Adrenal gland (tissue), 12 donors: ENCODE data around the gene LY9. TPM values are rescaled to one million over a fixed set of nuclear protein-coding genes. Genes with fewer than 3 reads are reported as not detected.

ENCODE experiments used
- DNase-seq, 7 donors: peaks; one replicate each; pipeline ENCODE4 v3.0.0-alpha.2; 2019 to 2020
- H3K27ac ChIP-seq, 5 donors: fragments of 200-600 bp; sonication (generic) in 4 of 5; 1 replicate in 3 of 5; 2 replicates in 2 of 5; pipeline versions ENCODE4 v1.5.1 to v1.8.0; 2016 to 2020; ENCODE audit warnings: mild to moderate bottlenecking in 1 of 5
- H3K27me3 ChIP-seq: fragments of 200-600 bp; 2 replicates; pipeline ENCODE4 v1.8.0; 2021
- H3K36me3 ChIP-seq, 2 donors: fragments of 200-600 bp; replicated peaks in 1 of 2; 1 replicate in 1 of 2; 2 replicates in 1 of 2; pipeline versions ENCODE4 v1.5.1 to v1.8.0; 2018 to 2022
- H3K4me1 ChIP-seq, 2 donors: fragments of 200-600 bp; replicated peaks in 1 of 2; 1 replicate in 1 of 2; 2 replicates in 1 of 2; pipeline versions ENCODE4 v1.5.1 to v1.8.0; 2018 to 2021
- H3K4me3 ChIP-seq, 4 donors: fragments of 200-600 bp; sonication (generic) in 3 of 4; one replicate each; pipeline ENCODE4 v1.5.1; 2016 to 2018
- H3K9me3 ChIP-seq, 3 donors: fragments of 200-600 bp; sonication (generic) in 1 of 3; replicated peaks in 1 of 3; 1 replicate in 2 of 3; 2 replicates in 1 of 3; pipeline versions ENCODE4 v1.5.1 to v1.8.0; 2016 to 2021
- POLR2A ChIP-seq, 2 donors: fragments of 450-650 bp; IDR thresholded peaks; one replicate each; pipeline ENCODE4 v1.6.1; 2017; ENCODE audit warnings: antibody characterized with exemption in 2 of 2, mild to moderate bottlenecking in 2 of 2, moderate library complexity in 1 of 2
- WGBS, 4 donors: extraction: QIAGEN DNeasy Blood & Tissue Kit in 2 of 4; methylation state at CpG; one replicate each; pipeline versions ENCODE4 v1.1.5 to v1.1.7; 2013 to 2017; 5-methylcytosine and 5-hydroxymethylcytosine counted together
- intact Hi-C, 2 donors: fragments of 100-400 bp; cut with DNase I; formaldehyde crosslinking; loops; one replicate each; pipeline versions ENCODE4 v1.14.1 to v1.15.0; 2022 to 2023
- polyA plus RNA-seq, 3 donors: library from polyadenylated mRNA; stranded (reverse); fragments of 200-250 nt in 2 of 3; fragments of 350-450 nt in 1 of 3; fragmentation: Illumina TruSeq in 1 of 3; extraction: RNeasy Lipid Tissue Mini Kit (QIAGEN cat#74804) in 1 of 3; gene quantifications; one replicate each; pipeline ENCODE4 v1.2.3, GENCODE V29; 2013 to 2014
- total RNA-seq, 9 donors: library from RNA; depleted of rRNA in 4 of 9; stranded (reverse); fragments of >200 nt in 4 of 9; fragments of 120-200 nt in 1 of 9; fragmentation: NEBNext Ultra II Directional in 1 of 9; extraction: Animal tissue kit (Norgen Biotek cat#: 25700) in 1 of 9; gene quantifications; one replicate each; pipeline versions ENCODE4 v1.1.0 to v1.2.4, GENCODE V29; 2013 to 2023
- TF ChIP-seq, protein P1 (sequence below), 6 experiments: fragments of 450-650 bp in 4 of 6; fragments of 200-600 bp in 2 of 6; sonication (generic) in 1 of 6; IDR thresholded peaks; 1 replicate in 5 of 6; 2 replicates in 1 of 6; pipeline versions ENCODE4 v1.5.1 to v1.8.0; 2016 to 2021; ENCODE audit warnings: antibody characterized with exemption in 6 of 6, mild to moderate bottlenecking in 2 of 6, moderate library complexity in 1 of 6
- donor health status: healthy with polysubstance abuse.
- donor health status: Bipolar disorder and iron deficiency.
- donor health status: DM: yes; HTN: yes; CAD: no.
- donor health status: DM: no; HTN: no; CAD: no.
- donor health status: DM: no; HTN: no; CAD: no.
- donor health status: DM: yes; HTN: yes; CAD: no.

LY9 gene
- total and polyA plus RNA-seq, 12 donors: 0.14 to 1.3 (median 0.34) TPM; not detected in 2

DNA sequence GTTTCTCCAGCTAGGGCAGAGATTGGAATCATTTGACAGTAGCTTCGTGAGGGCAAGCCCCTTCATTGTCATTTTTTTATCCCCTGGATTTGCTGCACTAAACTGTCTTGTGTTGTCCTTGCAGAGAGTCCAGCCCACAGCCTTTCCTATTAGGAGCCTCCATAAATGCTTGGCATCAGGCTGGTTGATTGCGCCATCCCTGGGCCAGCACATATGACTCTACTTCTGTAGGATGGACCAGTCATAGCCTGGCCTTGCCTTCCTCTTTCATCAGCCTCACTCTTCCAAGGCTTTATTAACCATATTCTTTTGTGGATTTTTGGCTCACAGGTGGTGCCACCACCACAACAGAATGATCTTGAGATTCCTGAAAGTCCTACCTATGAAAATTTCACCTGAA lies 31.4 kb downstream of the LY9 start:
- no peak overlapping the region for H3K27ac ChIP-seq
- 84 to 95% (median 85%) methylated on average over 2 of the region's 2 CpGs for WGBS, 4 donors
- H3K36me3 ChIP-seq: no peaks in the 10 kb centered on the region
- H3K4me1 ChIP-seq: no peaks in the 10 kb centered on the region
- DNase-seq: peak in 2 of 7 donors; percentile 25 to 44
- H3K9me3 ChIP-seq: no peaks in the 10 kb centered on the region
- no peak for TF ChIP-seq POLR2A (IDR thresholded peaks at IDR 0.05)
- TF ChIP-seq, protein P1, sequence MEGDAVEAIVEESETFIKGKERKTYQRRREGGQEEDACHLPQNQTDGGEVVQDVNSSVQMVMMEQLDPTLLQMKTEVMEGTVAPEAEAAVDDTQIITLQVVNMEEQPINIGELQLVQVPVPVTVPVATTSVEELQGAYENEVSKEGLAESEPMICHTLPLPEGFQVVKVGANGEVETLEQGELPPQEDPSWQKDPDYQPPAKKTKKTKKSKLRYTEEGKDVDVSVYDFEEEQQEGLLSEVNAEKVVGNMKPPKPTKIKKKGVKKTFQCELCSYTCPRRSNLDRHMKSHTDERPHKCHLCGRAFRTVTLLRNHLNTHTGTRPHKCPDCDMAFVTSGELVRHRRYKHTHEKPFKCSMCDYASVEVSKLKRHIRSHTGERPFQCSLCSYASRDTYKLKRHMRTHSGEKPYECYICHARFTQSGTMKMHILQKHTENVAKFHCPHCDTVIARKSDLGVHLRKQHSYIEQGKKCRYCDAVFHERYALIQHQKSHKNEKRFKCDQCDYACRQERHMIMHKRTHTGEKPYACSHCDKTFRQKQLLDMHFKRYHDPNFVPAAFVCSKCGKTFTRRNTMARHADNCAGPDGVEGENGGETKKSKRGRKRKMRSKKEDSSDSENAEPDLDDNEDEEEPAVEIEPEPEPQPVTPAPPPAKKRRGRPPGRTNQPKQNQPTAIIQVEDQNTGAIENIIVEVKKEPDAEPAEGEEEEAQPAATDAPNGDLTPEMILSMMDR (IDR thresholded peaks at IDR 0.05): no peak
- intact Hi-C loops: no loop called here
- no peaks in the 10 kb centered on the region for H3K27me3 ChIP-seq
- no peak overlapping the region for H3K4me3 ChIP-seq

DNA sequence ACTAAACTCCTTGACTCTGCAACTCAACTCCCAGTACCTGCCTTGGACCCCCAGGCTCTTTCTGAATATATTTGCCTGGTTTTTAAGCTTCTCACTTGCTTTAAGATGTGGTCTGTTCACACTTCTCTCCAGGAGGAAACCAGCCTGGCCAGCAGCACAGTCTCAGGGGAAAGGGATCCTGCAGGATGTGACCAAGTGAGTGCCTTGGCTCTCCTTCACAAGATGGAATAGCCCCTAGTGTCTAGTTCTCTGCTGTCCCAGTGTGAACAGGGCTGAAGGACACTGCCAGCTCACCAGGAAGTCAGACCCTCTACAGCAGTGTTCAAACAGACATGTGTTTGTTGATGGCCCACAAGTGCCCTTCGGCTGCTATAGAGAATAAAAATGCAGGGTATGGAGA lies 33.8 kb downstream of the LY9 start:
- TF ChIP-seq, protein P1 (IDR thresholded peaks at IDR 0.05): no peak
- no peak for TF ChIP-seq POLR2A (IDR thresholded peaks at IDR 0.05)
- intact Hi-C loops: loop anchor here in 1 of 2 donors (5.0 kb wide), 1 partner anchor 123 kb away; the partner anchor contains the start of gene ITLN2
- H3K36me3 ChIP-seq: no peaks in the 10 kb centered on the region
- no peaks in the 10 kb centered on the region for H3K9me3 ChIP-seq
- H3K27ac ChIP-seq: no peak overlapping the region
- no peak for DNase-seq
- H3K27me3 ChIP-seq: no peaks in the 10 kb centered on the region
- WGBS, 4 donors: 81 to 93% (median 88%) methylated on average over 1 of the region's 1 CpG
- H3K4me3 ChIP-seq: no peak overlapping the region
- no peaks in the 10 kb centered on the region for H3K4me1 ChIP-seq

DNA sequence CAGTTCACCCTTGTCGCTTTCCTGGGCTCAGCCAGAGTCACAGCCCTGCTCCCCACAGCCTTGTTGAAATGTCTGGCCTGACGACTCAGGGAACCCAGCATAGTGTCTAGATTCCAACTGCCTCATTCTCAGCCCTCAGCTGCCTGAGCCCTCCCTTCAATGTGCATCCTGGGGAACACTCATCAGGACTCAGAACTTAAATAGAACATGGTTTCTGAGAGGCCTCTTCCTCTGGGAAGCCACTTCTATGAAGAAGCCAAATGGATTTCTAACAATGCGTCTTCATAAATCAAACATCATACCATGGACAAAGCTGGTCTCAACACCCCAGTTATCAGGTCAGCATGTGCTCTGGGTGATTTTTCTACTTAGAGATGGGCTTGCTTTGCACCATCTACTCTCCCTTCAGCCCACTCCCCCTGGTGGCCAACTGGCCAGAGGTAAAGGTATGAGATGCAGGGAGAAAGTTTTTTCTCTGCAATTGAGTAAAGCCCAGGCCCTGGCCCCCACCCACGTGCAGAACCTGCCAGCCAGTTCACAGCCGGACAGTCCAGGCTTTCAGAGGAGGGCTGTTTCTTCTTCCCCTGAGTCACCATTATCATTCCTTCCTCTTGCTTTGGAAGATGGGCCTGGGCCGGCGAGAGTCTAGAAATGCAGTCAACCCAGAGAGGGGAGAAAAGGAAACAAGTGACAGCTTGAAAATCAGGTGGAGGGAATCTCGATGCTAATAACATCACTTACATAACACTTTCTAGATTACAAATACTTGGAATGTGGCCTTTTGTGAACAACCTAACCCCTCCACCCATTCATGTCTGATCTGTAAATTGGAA lies 34.6 kb downstream of the LY9 start:
- peak in 6 of 7 donors; percentile 32 to 67 (median 50) for DNase-seq
- intact Hi-C loops: loop anchor here in 1 of 2 donors (5.0 kb wide), 1 partner anchor 122 kb away; the partner anchor contains the start of gene ITLN2
- Histone ChIP-seq H3K4me1 (no peaks in the 10 kb centered on the region), H3K4me3 (no peak overlapping the region), H3K9me3 (no peaks in the 10 kb centered on the region), H3K27me3 (no peaks in the 10 kb centered on the region), H3K27ac (no peak overlapping the region), H3K36me3 (no peaks in the 10 kb centered on the region)
- 61 to 69% (median 66%) methylated on average over 8 of the region's 8 CpGs for WGBS, 4 donors
- no peak for TF ChIP-seq POLR2A (IDR thresholded peaks at IDR 0.05)
- TF ChIP-seq, protein P1 (IDR thresholded peaks at IDR 0.05): peak; percentile 30 to 52 (median 46)

DNA sequence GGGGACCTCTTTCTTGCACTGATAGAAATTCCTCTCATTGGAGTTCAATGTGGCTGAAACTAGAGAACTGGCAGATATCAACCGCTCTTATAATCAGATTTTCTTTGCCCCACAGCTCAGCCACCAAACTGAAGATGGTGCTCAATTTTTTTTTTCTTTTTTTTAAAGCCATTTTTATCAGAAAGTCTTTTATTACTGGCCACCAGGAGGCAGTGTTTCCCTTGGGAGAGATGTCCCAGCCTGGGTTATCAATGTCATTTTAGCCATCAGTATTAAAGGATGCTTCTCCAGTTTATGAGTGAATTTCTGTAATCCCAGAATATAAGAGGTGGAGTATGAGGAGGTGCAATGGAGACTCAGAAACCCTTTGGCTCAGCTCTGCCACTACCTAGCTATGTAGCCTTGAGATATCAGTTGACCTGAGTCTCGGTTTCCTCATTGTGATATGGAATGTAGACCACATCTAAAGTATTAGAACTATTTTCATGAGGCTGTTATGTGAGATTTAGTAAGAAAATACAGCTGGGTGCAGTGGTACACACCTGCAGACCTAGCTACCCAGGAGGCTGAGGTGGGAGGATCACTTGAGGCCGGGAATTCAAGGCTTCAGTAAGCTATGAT lies 39.1 kb downstream of the LY9 start:
- H3K27me3 ChIP-seq: no peaks in the 10 kb centered on the region

More for the DNA sequence above, 39.1 kb downstream of the LY9 start:
- H3K36me3 ChIP-seq: no peaks in the 10 kb centered on the region
- H3K27ac ChIP-seq: no peak overlapping the region
- TF ChIP-seq POLR2A (IDR thresholded peaks at IDR 0.05): no peak
- TF ChIP-seq, protein P1 (IDR thresholded peaks at IDR 0.05): peak; percentile 50 to 82 (median 59)
- no peak overlapping the region for H3K4me3 ChIP-seq
- H3K4me1 ChIP-seq: no peaks in the 10 kb centered on the region
- intact Hi-C loops: loop anchor here (5.0 kb wide), 1 partner anchor 117 kb away; the partner anchor contains the start of gene ITLN2 (in 2 of the 2)
- WGBS, 4 donors: 81 to 89% (median 84%) methylated on average over 3 of the region's 3 CpGs
- no peaks in the 10 kb centered on the region for H3K9me3 ChIP-seq
- peak in 4 of 7 donors; percentile 23 to 41 (median 32) for DNase-seq
